Measurements from ENCODE around the gene AMHR2. TPM values are rescaled to one million over a fixed set of nuclear protein-coding genes. Genes with fewer than 3 reads are reported as not detected.

The AMHR2 gene
- total and polyA plus RNA-seq, 2 experiments from 2014 or later, result 0.24 TPM; not detected in 1

DNA sequence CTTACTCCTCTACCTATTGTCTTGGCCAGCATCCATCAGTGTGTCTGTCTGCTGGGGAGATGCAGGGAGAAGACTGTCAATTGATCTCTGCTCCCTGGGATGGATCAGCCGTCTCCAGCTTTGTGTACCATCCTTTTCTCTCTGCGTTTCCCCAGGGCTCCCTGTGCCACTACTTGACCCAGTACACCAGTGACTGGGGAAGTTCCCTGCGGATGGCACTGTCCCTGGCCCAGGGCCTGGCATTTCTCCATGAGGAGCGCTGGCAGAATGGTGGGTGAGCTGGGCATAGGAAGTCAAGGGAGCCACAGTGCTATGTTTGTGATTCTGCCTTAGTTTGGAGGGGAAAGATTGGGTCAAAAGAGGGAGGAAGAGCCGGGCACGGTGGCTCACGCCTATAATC lies 5.1 kb downstream of the AMHR2 start:
- H3K27me3 Mint-ChIP-seq (ENCODE audit: insufficient read depth, low read depth, poor library complexity), result peaks cover 14% of the 10 kb centered on the region
- H3K36me3 ChIP-seq (ENCODE audit: insufficient read depth), result no peaks in the 10 kb centered on the region
- no peaks in the 10 kb centered on the region for H3K36me3 Mint-ChIP-seq (ENCODE audit: low read depth)
- no peak overlapping the region for H3K4me3 ChIP-seq
- no peak for TF ChIP-seq ZNF331 (CRISPR knock-in tag; IDR thresholded peaks at IDR 0.05; ENCODE audit: low read depth)
- no peak for TF ChIP-seq ETS1 (IDR thresholded peaks at IDR 0.05)
- TF ChIP-seq JUNB (IDR thresholded peaks at IDR 0.05; ENCODE audit: unreplicated experiment), result no peak
- no peak overlapping the region for H3K4me3 Mint-ChIP-seq
- no peak overlapping the region for H2AFZ ChIP-seq
- DNase-seq (ENCODE audit: low spot score) (no peak), ATAC-seq (no peak)
- H3K27ac ChIP-seq (ENCODE audit: low read depth), result no peak overlapping the region
- no peak overlapping the region for H3K27ac Mint-ChIP-seq
- H3K4me1 Mint-ChIP-seq, result peaks cover 4% of the 10 kb centered on the region; the same call in 2 of the 3 replicates
- no peaks in the 10 kb centered on the region for H3F3A ChIP-seq (replicated peaks; ENCODE audit: low read depth)
- no peaks in the 10 kb centered on the region for H3K9me3 Mint-ChIP-seq
- H4K20me1 ChIP-seq (replicated peaks; ENCODE audit: insufficient read depth), result no peaks in the 10 kb centered on the region
- no peaks in the 10 kb centered on the region for H3K79me2 ChIP-seq (replicated peaks; ENCODE audit: insufficient read depth)
- H3K4me2 ChIP-seq, result no peak overlapping the region
- H3K9me2 ChIP-seq (ENCODE audit: insufficient read depth), result no peaks in the 10 kb centered on the region
- no peaks in the 10 kb centered on the region for H3K4me1 ChIP-seq (ENCODE audit: insufficient read depth)
- no peaks in the 10 kb centered on the region for H3K27me3 ChIP-seq (ENCODE audit: insufficient read depth)

GRCh38 chr12:53430116-53430515 lies 6.5 kb downstream of the AMHR2 start:
- no peak overlapping the region for H3K4me2 ChIP-seq
- H3K79me2 ChIP-seq (replicated peaks; ENCODE audit: insufficient read depth), result no peaks in the 10 kb centered on the region
- no peak overlapping the region for H3K4me3 Mint-ChIP-seq
- ATAC-seq (no peak), DNase-seq (ENCODE audit: low spot score) (no peak)
- H3K27me3 ChIP-seq (ENCODE audit: insufficient read depth), result no peaks in the 10 kb centered on the region
- no peaks in the 10 kb centered on the region for H3K36me3 Mint-ChIP-seq (ENCODE audit: low read depth)
- H3K4me1 ChIP-seq (ENCODE audit: insufficient read depth), result no peaks in the 10 kb centered on the region
- no peaks in the 10 kb centered on the region for H3K36me3 ChIP-seq (ENCODE audit: insufficient read depth)
- no peaks in the 10 kb centered on the region for H3F3A ChIP-seq (replicated peaks; ENCODE audit: low read depth)
- H3K27ac ChIP-seq (ENCODE audit: low read depth), result no peak overlapping the region
- H3K4me1 Mint-ChIP-seq, result 0 out of 3 replicates have a peak, but pooled peaks cover 2% of the 10 kb centered on the region
- no peaks in the 10 kb centered on the region for H3K9me3 Mint-ChIP-seq
- H4K20me1 ChIP-seq (replicated peaks; ENCODE audit: insufficient read depth), result no peaks in the 10 kb centered on the region
- H2AFZ ChIP-seq, result no peak overlapping the region
- no peaks in the 10 kb centered on the region for H3K9me2 ChIP-seq (ENCODE audit: insufficient read depth)
- no peak overlapping the region for H3K27ac Mint-ChIP-seq
- H3K27me3 Mint-ChIP-seq (ENCODE audit: insufficient read depth, low read depth, poor library complexity), result peaks cover 14% of the 10 kb centered on the region
- no peak overlapping the region for H3K4me3 ChIP-seq
- TF ChIP-seq REST (IDR thresholded peaks at IDR 0.05; ENCODE audit: unreplicated experiment) (no peak), ETS1 (IDR thresholded peaks at IDR 0.05) (no peak), STAT1 (IDR thresholded peaks at IDR 0.05; ENCODE audit: unreplicated experiment) (no peak), NANOG (IDR thresholded peaks at IDR 0.05; ENCODE audit: borderline replicate concordance) (no peak), ZNF331 (CRISPR knock-in tag; IDR thresholded peaks at IDR 0.05; ENCODE audit: low read depth) (no peak), ZNF114 (CRISPR knock-in tag; IDR thresholded peaks at IDR 0.05) (no peak)
- TF ChIP-seq, protein P1, sequence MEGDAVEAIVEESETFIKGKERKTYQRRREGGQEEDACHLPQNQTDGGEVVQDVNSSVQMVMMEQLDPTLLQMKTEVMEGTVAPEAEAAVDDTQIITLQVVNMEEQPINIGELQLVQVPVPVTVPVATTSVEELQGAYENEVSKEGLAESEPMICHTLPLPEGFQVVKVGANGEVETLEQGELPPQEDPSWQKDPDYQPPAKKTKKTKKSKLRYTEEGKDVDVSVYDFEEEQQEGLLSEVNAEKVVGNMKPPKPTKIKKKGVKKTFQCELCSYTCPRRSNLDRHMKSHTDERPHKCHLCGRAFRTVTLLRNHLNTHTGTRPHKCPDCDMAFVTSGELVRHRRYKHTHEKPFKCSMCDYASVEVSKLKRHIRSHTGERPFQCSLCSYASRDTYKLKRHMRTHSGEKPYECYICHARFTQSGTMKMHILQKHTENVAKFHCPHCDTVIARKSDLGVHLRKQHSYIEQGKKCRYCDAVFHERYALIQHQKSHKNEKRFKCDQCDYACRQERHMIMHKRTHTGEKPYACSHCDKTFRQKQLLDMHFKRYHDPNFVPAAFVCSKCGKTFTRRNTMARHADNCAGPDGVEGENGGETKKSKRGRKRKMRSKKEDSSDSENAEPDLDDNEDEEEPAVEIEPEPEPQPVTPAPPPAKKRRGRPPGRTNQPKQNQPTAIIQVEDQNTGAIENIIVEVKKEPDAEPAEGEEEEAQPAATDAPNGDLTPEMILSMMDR (conservative IDR thresholded peaks at IDR 0.05; ENCODE audit: low read depth in 2 of 2), result no peak
